ENCODE data around the gene PANX2.

The PANX2 gene

GRCh38 chr22:50226063-50226874 lies 55.7 kb downstream of the PANX2 start:
- ChIA-PET CTCF (interaction anchor here (0.9 to 3.2 kb wide), 3 partner anchors 14 to 50 kb away, joined by 3 to 15 read pairs (median 3); no protein-coding TSS in a partner anchor), POLR2A (no interaction called here)
- no peak for TF ChIP-seq CTCF (IDR thresholded peaks at IDR 0.05; ENCODE audit: control extremely low read depth, extremely low read depth, low read depth, missing control alignments)
- no peak for DNase-seq (ENCODE audit: extremely low spot score)

GRCh38 chr22:50226875-50227165 lies 56.3 kb downstream of the PANX2 start:
- no peak for DNase-seq (ENCODE audit: extremely low spot score)
- TF ChIP-seq CTCF (IDR thresholded peaks at IDR 0.05; ENCODE audit: control extremely low read depth, extremely low read depth, low read depth, missing control alignments) = no peak
- CTCF ChIA-PET = interaction anchor here (0.9 to 3.2 kb wide), 2 partner anchors 13 to 17 kb away, joined by 3 to 15 read pairs; no protein-coding TSS in a partner anchor
- POLR2A ChIA-PET = no interaction called here

- no peak for DNase-seq (ENCODE audit: extremely low spot score)
- CTCF ChIA-PET = interaction anchor here (0.9 to 3.2 kb wide), 2 partner anchors 12 to 16 kb away, joined by 3 to 15 read pairs; no protein-coding TSS in a partner anchor
- POLR2A ChIA-PET = no interaction called here
- TF ChIP-seq CTCF (IDR thresholded peaks at IDR 0.05; ENCODE audit: control extremely low read depth, extremely low read depth, low read depth, missing control alignments) = no peak
These were observed 57.2 kb downstream of the PANX2 start for GRCh38 chr22:50227579-50228215.

GRCh38 chr22:50228366-50228765 lies 57.8 kb downstream of the PANX2 start:
- DNase-seq (ENCODE audit: extremely low spot score) = no peak
- ChIA-PET CTCF (interaction anchor here (3.2 kb wide), 1 partner anchor 12 kb away, joined by 15 read pairs; no protein-coding TSS in a partner anchor), POLR2A (no interaction called here)
- no peak for TF ChIP-seq CTCF (IDR thresholded peaks at IDR 0.05; ENCODE audit: control extremely low read depth, extremely low read depth, low read depth, missing control alignments)

GRCh38 chr22:50229370-50229769 lies 58.8 kb downstream of the PANX2 start:
- no peak for TF ChIP-seq CTCF (IDR thresholded peaks at IDR 0.05; ENCODE audit: control extremely low read depth, extremely low read depth, low read depth, missing control alignments)
- DNase-seq (ENCODE audit: extremely low spot score) = no peak
- CTCF ChIA-PET = interaction anchor here (1.7 to 4.3 kb wide), 2 partner anchors 12 to 98 kb away, joined by 4 to 23 read pairs; no protein-coding TSS in a partner anchor
- POLR2A ChIA-PET = no interaction called here
